Keratinocyte (primary cell): ENCODE data around the gene OR1I1. TPM values are rescaled to one million over a fixed set of nuclear protein-coding genes. Genes with fewer than 3 reads are reported as not detected.

Source experiments
- DNase-seq: peaks from one replicate; pipeline ENCODE4 v3.0.0-alpha.2; 2011; ENCODE audit warnings: low read depth, missing footprints, low spot score
- FAIRE-seq: peaks from 2 replicates; lab custom pipeline; 2011; peaks lifted over from hg19 to GRCh38; lab: Jason Lieb, UNC
- H2AFZ ChIP-seq: 2 replicates; pipeline ENCODE4 v1.6.0; 2012; ENCODE audit warnings: low read length, control low read depth, inconsistent platforms; ENCODE audit not compliant: control insufficient read depth
- H3K27ac ChIP-seq: 2 replicates; pipeline ENCODE4 v1.5.1; 2011; ENCODE audit warnings: low read length; ENCODE audit not compliant: control insufficient read depth, insufficient read depth
- H3K27me3 ChIP-seq: 3 replicates; pipeline ENCODE4 v1.6.0; 2011; ENCODE audit warnings: low read length; ENCODE audit not compliant: control insufficient read depth, insufficient read depth; ENCODE audit errors: extremely low read depth
- H3K36me3 ChIP-seq, 2 experiments: 2 replicates in 1 of 2; 3 replicates in 1 of 2; pipeline ENCODE4 v1.5.1; 2011; ENCODE audit warnings: low read length in 2 of 2, mild to moderate bottlenecking in 1 of 2; ENCODE audit not compliant: control insufficient read depth in 2 of 2, insufficient read depth in 2 of 2; ENCODE audit errors: extremely low read depth in 1 of 2
- H3K4me1 ChIP-seq: 3 replicates; pipeline ENCODE4 v1.5.1; 2011; ENCODE audit warnings: low read length; ENCODE audit not compliant: control insufficient read depth, insufficient read depth; ENCODE audit errors: extremely low read depth
- H3K4me2 ChIP-seq: 3 replicates; pipeline ENCODE4 v1.6.0; 2011; ENCODE audit warnings: low read depth, low read length; ENCODE audit not compliant: control insufficient read depth, insufficient read depth; ENCODE audit errors: extremely low read depth
- H3K4me3 ChIP-seq, 3 experiments: fragments of 200-600 bp in 1 of 3; sonication (generic) in 1 of 3; 2 replicates in 2 of 3; 3 replicates in 1 of 3; pipeline ENCODE4 v1.5.1; 2011 to 2016; ENCODE audit warnings: low read length in 3 of 3, mild to moderate bottlenecking in 3 of 3, control low read depth in 2 of 3, inconsistent platforms in 1 of 3, low read depth in 1 of 3, mixed read lengths in 1 of 3, mixed run types in 1 of 3, moderate library complexity in 1 of 3; ENCODE audit not compliant: control insufficient read depth in 2 of 3, insufficient read depth in 2 of 3; ENCODE audit errors: extremely low read depth in 1 of 3
- H3K79me2 ChIP-seq: 2 replicates; pipeline ENCODE4 v1.6.0; 2012; ENCODE audit warnings: low read length; ENCODE audit not compliant: control insufficient read depth, insufficient read depth
- H3K9ac ChIP-seq: 3 replicates; pipeline ENCODE4 v1.6.0; 2011; ENCODE audit warnings: low read length; ENCODE audit not compliant: control insufficient read depth, insufficient read depth; ENCODE audit errors: extremely low read depth
- H3K9me1 ChIP-seq: 3 replicates; pipeline ENCODE4 v1.6.0; 2011; ENCODE audit warnings: low read length; ENCODE audit not compliant: control insufficient read depth, insufficient read depth; ENCODE audit errors: extremely low read depth
- H3K9me3 ChIP-seq: 2 replicates; pipeline ENCODE4 v1.5.1; 2012; ENCODE audit warnings: low read depth, low read length; ENCODE audit not compliant: control insufficient read depth
- H4K20me1 ChIP-seq: 3 replicates; pipeline ENCODE4 v1.6.0; 2011; ENCODE audit warnings: low read length; ENCODE audit not compliant: control insufficient read depth, insufficient read depth; ENCODE audit errors: extremely low read depth
- CTCF ChIP-seq, 3 experiments: IDR thresholded peaks in 1 of 3; conservative IDR thresholded peaks in 1 of 3; optimal IDR thresholded peaks in 1 of 3; 2 replicates in 2 of 3; 3 replicates in 1 of 3; pipeline versions ENCODE3 to v1.5.1; 2011; ENCODE audit warnings: low read length in 3 of 3, mild to moderate bottlenecking in 3 of 3, moderate library complexity in 2 of 3, control low read depth in 1 of 3, inconsistent platforms in 1 of 3; ENCODE audit not compliant: insufficient read depth in 2 of 3; ENCODE audit errors: extremely low read depth in 1 of 3
- EZH2 ChIP-seq: IDR thresholded peaks from one replicate; pipeline ENCODE4 v1.6.1; 2012; ENCODE audit warnings: inconsistent platforms, mild to moderate bottlenecking, low read length, moderate library complexity
- dilution Hi-C: fragments of 300-500 bp; cut with MboI; formaldehyde crosslinking; loops from one replicate; pipeline ENCODE4 v1.7.0; 2020; ENCODE audit warnings: low sequenced_read_pairs; ENCODE audit not compliant: extremely low pct_ligation_motif_present
- polyA plus RNA-seq, 5 experiments: library from polyadenylated mRNA; depleted of rRNA in 3 of 5; stranded (reverse) in 3 of 5; stranded (forward) in 1 of 5; unstranded in 1 of 5; fragments of >200 nt; gene quantifications; 1 replicate in 1 of 5; 2 replicates in 3 of 5; 3 replicates in 1 of 5; pipeline versions ENCODE4 v1.2.1 to v1.2.3, GENCODE V29; 2011 to 2012; ENCODE audit warnings: missing spikeins in 2 of 5, low read depth in 1 of 5, low replicate concordance in 1 of 5

OR1I1 gene
- polyA plus RNA-seq, 1 donor (not counting 4 experiments of a cell fraction or from before 2014, with no cell fraction given), result not detected

- Histone ChIP-seq H3K4me1 (peaks cover 18% of the 10 kb centered on the region), H3K27me3 (no peaks in the 10 kb centered on the region), H3K79me2 (no peaks in the 10 kb centered on the region), H3K36me3 (no peaks in the 10 kb centered on the region), H3K27ac (no peak overlapping the region), H4K20me1 (no peaks in the 10 kb centered on the region), H3K9me3 (no peaks in the 10 kb centered on the region), H3K4me2 (no peak overlapping the region), H3K4me3 (no peak overlapping the region), H3K9me1 (no peaks in the 10 kb centered on the region), H3K9ac (no peak overlapping the region), H2AFZ (no peak overlapping the region)
- peak; percentile 75 for FAIRE-seq
- no peak for DNase-seq
- dilution Hi-C loops, result no loop called here
- TF ChIP-seq CTCF (optimal IDR thresholded peaks at IDR 0.05 in 1 of 3, IDR thresholded peaks at IDR 0.05 in 1 of 3, conservative IDR thresholded peaks at IDR 0.05 in 1 of 3; ENCODE audit: extremely low read depth in 1 of 3, insufficient read depth in 2 of 3, low read length in 3 of 3), result no peak
- TF ChIP-seq EZH2, result no peak
Measured at GRCh38 chr19:15037586-15037985, 44.4 kb upstream of the OR1I1 start.

GRCh38 chr19:15038294-15038693, 43.7 kb upstream of the OR1I1 start:
- Histone ChIP-seq H3K79me2 (no peaks in the 10 kb centered on the region), H3K9ac (no peak overlapping the region), H3K9me3 (no peaks in the 10 kb centered on the region), H3K36me3 (no peaks in the 10 kb centered on the region), H3K4me2 (peak overlapping the region; percentile 67), H3K27ac (no peak overlapping the region), H3K9me1 (no peaks in the 10 kb centered on the region), H3K4me3 (peak overlapping the region in 1 of 3 experiments; percentile 27), H3K4me1 (peaks cover 18% of the 10 kb centered on the region), H4K20me1 (no peaks in the 10 kb centered on the region), H2AFZ (no peak overlapping the region), H3K27me3 (no peaks in the 10 kb centered on the region)
- DNase-seq, result peak; percentile 59
- TF ChIP-seq EZH2 (no peak), CTCF (optimal IDR thresholded peaks at IDR 0.05 in 1 of 3, IDR thresholded peaks at IDR 0.05 in 1 of 3, conservative IDR thresholded peaks at IDR 0.05 in 1 of 3; ENCODE audit: extremely low read depth in 1 of 3, insufficient read depth in 2 of 3, low read length in 3 of 3) (no peak)
- peak; percentile 93 for FAIRE-seq
- dilution Hi-C loops, result no loop called here
